CD4-positive, CD25-positive, alpha-beta regulatory T cell (primary cell): ENCODE results near the gene BACH1. TPM values are rescaled to one million over a fixed set of nuclear protein-coding genes. Genes with fewer than 3 reads are reported as not detected.

ENCODE experiments used
- ATAC-seq, 2 donors: fragments of 150-1000 bp; cut with Tn5 transposase; one replicate each; pipeline ENCODE4 v1.10.0; 2021; ENCODE audit warnings: low read depth in 2 of 2, moderate number of reproducible peaks in 2 of 2, moderate library complexity in 1 of 2
- DNase-seq, 3 donors: peaks; one replicate each; pipeline versions ENCODE4 v3.0.0 to v3.0.0-alpha.2; 2012 to 2022; ENCODE audit warnings: mixed read lengths in 1 of 3
- H3K27ac ChIP-seq: one replicate; pipeline ENCODE4 v1.7.0; 2013; ENCODE audit warnings: mild to moderate bottlenecking, low read length; ENCODE audit not compliant: insufficient read depth, poor library complexity, severe bottlenecking
- H3K27me3 ChIP-seq: one replicate; pipeline ENCODE4 v1.7.0; 2013; ENCODE audit warnings: low read length; ENCODE audit not compliant: control insufficient read depth, insufficient read depth
- H3K36me3 ChIP-seq: one replicate; pipeline ENCODE4 v1.7.0; 2013; ENCODE audit warnings: mild to moderate bottlenecking, low read length, moderate library complexity; ENCODE audit not compliant: control insufficient read depth, insufficient read depth
- H3K4me1 ChIP-seq: 2 replicates; pipeline ENCODE4 v1.7.0; 2013; ENCODE audit warnings: mild to moderate bottlenecking, low read length; ENCODE audit not compliant: insufficient read depth, control insufficient read depth, poor library complexity, severe bottlenecking
- H3K4me3 ChIP-seq: one replicate; pipeline ENCODE4 v1.7.0; 2013; ENCODE audit warnings: low read depth, mild to moderate bottlenecking, low read length, moderate library complexity
- H3K9me3 ChIP-seq, 2 experiments: 1 replicate in 1 of 2; 2 replicates in 1 of 2; pipeline ENCODE4 v1.7.0; 2013; ENCODE audit warnings: low read length in 2 of 2, mild to moderate bottlenecking in 1 of 2, moderate library complexity in 1 of 2; ENCODE audit not compliant: control insufficient read depth in 2 of 2
- H3K27ac Mint-ChIP-seq, 3 donors: one replicate each; pipeline ENCODE4 v1.8.0; 2020 to 2022; ENCODE audit warnings: mild to moderate bottlenecking in 3 of 3, mixed read lengths in 3 of 3, moderate library complexity in 2 of 3
- H3K27me3 Mint-ChIP-seq: one replicate; pipeline ENCODE4 v1.8.0; 2022; ENCODE audit warnings: mild to moderate bottlenecking, mixed read lengths
- H3K36me3 Mint-ChIP-seq: one replicate; pipeline ENCODE4 v1.8.0; 2020; ENCODE audit warnings: mixed read lengths
- H3K4me1 Mint-ChIP-seq, 4 donors: one replicate each; pipeline ENCODE4 v1.8.0; 2020 to 2022; ENCODE audit warnings: mixed read lengths in 4 of 4, mild to moderate bottlenecking in 1 of 4
- H3K4me3 Mint-ChIP-seq, 4 donors: one replicate each; pipeline ENCODE4 v1.8.0; 2020 to 2022; ENCODE audit warnings: mild to moderate bottlenecking in 4 of 4, mixed read lengths in 4 of 4, moderate library complexity in 3 of 4
- H3K9me3 Mint-ChIP-seq, 7 donors: one replicate each; pipeline ENCODE4 v1.8.0; 2020 to 2022; ENCODE audit warnings: mixed read lengths in 7 of 7, mild to moderate bottlenecking in 3 of 7, moderate library complexity in 2 of 7
- polyA plus RNA-seq, 4 donors: library from polyadenylated mRNA; unstranded; fragments of 300-500 nt; fragmentation: Illumina TruSeq; gene quantifications; one replicate each; pipeline ENCODE4 v1.2.3, GENCODE V29; 2021
- total RNA-seq: library from RNA; stranded (reverse); gene quantifications from one replicate; pipeline ENCODE4 v1.2.3, GENCODE V29; 2022

The BACH1 gene
- total and polyA plus RNA-seq, 5 donors from 2014 or later: 30.2 to 108 (median 42.5) TPM

GRCh38 chr21:29301691-29302090, 3.0 kb downstream of the BACH1 start:
- H3K36me3 Mint-ChIP-seq: peaks cover 9% of the 10 kb centered on the region
- peaks cover 29 to 78% (median 62%) of the 10 kb centered on the region in 4 donors for H3K4me1 Mint-ChIP-seq
- H3K27ac Mint-ChIP-seq: peak overlapping the region in 2 of 3 donors; percentile 22 to 48

GRCh38 chr21:29302359-29302875, 3.7 kb downstream of the BACH1 start:
- Histone ChIP-seq H3K4me3 (peak overlapping the region; percentile 51), H3K36me3 (peaks cover 3% of the 10 kb centered on the region), H3K27me3 (no peaks in the 10 kb centered on the region), H3K27ac (no peak overlapping the region), H3K4me1 (peaks cover 59% of the 10 kb centered on the region), H3K9me3 (no peaks in the 10 kb centered on the region)
- Mint-ChIP-seq H3K36me3 (peaks cover 9% of the 10 kb centered on the region), H3K4me3 (peak overlapping the region in 3 of 4 donors; percentile 10 to 28 (median 15)), H3K9me3 (peaks cover 0 to 3% (median 1%) of the 10 kb centered on the region in 7 donors), H3K4me1 (peaks cover 34 to 79% (median 65%) of the 10 kb centered on the region in 4 donors), H3K27me3 (no peaks in the 10 kb centered on the region), H3K27ac (peak overlapping the region in 1 of 3 donors; percentile 22)
- peak in 1 of 3 donors; percentile 24 for DNase-seq
- no peak for ATAC-seq

More at GRCh38 chr21:29301691-29302090, 3.0 kb downstream of the BACH1 start:
- H3K36me3 ChIP-seq: peaks cover 3% of the 10 kb centered on the region
- H3K27ac ChIP-seq: peak overlapping the region; percentile 87
- Mint-ChIP-seq H3K9me3 (peaks cover 0 to 8% (median 1%) of the 10 kb centered on the region in 7 donors), H3K4me3 (peak overlapping the region; percentile 24 to 56 (median 36)), H3K27me3 (no peaks in the 10 kb centered on the region)
- peaks cover 53% of the 10 kb centered on the region for H3K4me1 ChIP-seq
- peak overlapping the region; percentile 99 for H3K4me3 ChIP-seq
- no peak for DNase-seq
- H3K9me3 ChIP-seq: no peaks in the 10 kb centered on the region
- H3K27me3 ChIP-seq: no peaks in the 10 kb centered on the region
- ATAC-seq: no peak

GRCh38 chr21:29303288-29303687, 4.6 kb downstream of the BACH1 start:
- no peak overlapping the region for H3K4me3 ChIP-seq
- Mint-ChIP-seq H3K4me3 (peak overlapping the region in 2 of 4 donors; percentile 19 to 28), H3K9me3 (peaks cover 0 to 3% (median 0%) of the 10 kb centered on the region in 7 donors), H3K36me3 (peaks cover 9% of the 10 kb centered on the region), H3K27me3 (no peaks in the 10 kb centered on the region), H3K4me1 (peaks cover 41 to 79% (median 69%) of the 10 kb centered on the region in 4 donors), H3K27ac (peak overlapping the region in 1 of 3 donors; percentile 2)
- H3K9me3 ChIP-seq: no peaks in the 10 kb centered on the region
- H3K27me3 ChIP-seq: no peaks in the 10 kb centered on the region
- no peak for ATAC-seq
- no peak for DNase-seq
- H3K27ac ChIP-seq: no peak overlapping the region
- H3K36me3 ChIP-seq: peaks cover 3% of the 10 kb centered on the region
- H3K4me1 ChIP-seq: peaks cover 53% of the 10 kb centered on the region

- Mint-ChIP-seq H3K4me3 (no peak overlapping the region), H3K9me3 (peaks cover 0 to 3% (median 0%) of the 10 kb centered on the region in 7 donors), H3K4me1 (peaks cover 41 to 88% (median 77%) of the 10 kb centered on the region in 4 donors), H3K27me3 (no peaks in the 10 kb centered on the region), H3K27ac (no peak overlapping the region), H3K36me3 (peaks cover 12% of the 10 kb centered on the region)
- peaks cover 48% of the 10 kb centered on the region for H3K4me1 ChIP-seq
- DNase-seq (no peak), ATAC-seq (no peak)
- H3K4me3 ChIP-seq: no peak overlapping the region
- H3K27ac ChIP-seq: no peak overlapping the region
- H3K27me3 ChIP-seq: no peaks in the 10 kb centered on the region
- H3K9me3 ChIP-seq: no peaks in the 10 kb centered on the region
- peaks cover 3% of the 10 kb centered on the region for H3K36me3 ChIP-seq
These were observed 5.9 kb downstream of the BACH1 start for GRCh38 chr21:29304597-29304996.

GRCh38 chr21:29305068-29305467, 6.3 kb downstream of the BACH1 start:
- Histone ChIP-seq H3K36me3 (peaks cover 3% of the 10 kb centered on the region), H3K4me3 (no peak overlapping the region), H3K4me1 (peaks cover 43% of the 10 kb centered on the region), H3K27me3 (no peaks in the 10 kb centered on the region), H3K27ac (no peak overlapping the region), H3K9me3 (no peaks in the 10 kb centered on the region)
- Mint-ChIP-seq H3K27ac (peak overlapping the region in 1 of 3 donors; percentile 30), H3K27me3 (no peaks in the 10 kb centered on the region), H3K4me3 (no peak overlapping the region), H3K4me1 (peaks cover 40 to 84% (median 73%) of the 10 kb centered on the region in 4 donors), H3K36me3 (peaks cover 12% of the 10 kb centered on the region), H3K9me3 (peaks cover 0 to 3% (median 0%) of the 10 kb centered on the region in 7 donors)
- ATAC-seq (no peak), DNase-seq (no peak)

- peak overlapping the region in 1 of 4 donors; percentile 15 for H3K4me3 Mint-ChIP-seq
- peak overlapping the region in 2 of 3 donors; percentile 20 to 30 for H3K27ac Mint-ChIP-seq
These were observed 6.8 kb downstream of the BACH1 start for GRCh38 chr21:29305561-29305960.

GRCh38 chr21:29306920-29307319, 8.2 kb downstream of the BACH1 start:
- H3K9me3 Mint-ChIP-seq: peaks cover 0 to 3% (median 0%) of the 10 kb centered on the region in 7 donors
- ATAC-seq: no peak

More at GRCh38 chr21:29305561-29305960, 6.8 kb downstream of the BACH1 start:
- DNase-seq (no peak), ATAC-seq (no peak)
- Mint-ChIP-seq H3K27me3 (no peaks in the 10 kb centered on the region), H3K4me1 (peaks cover 41 to 83% (median 72%) of the 10 kb centered on the region in 4 donors), H3K36me3 (peaks cover 16% of the 10 kb centered on the region), H3K9me3 (peaks cover 0 to 3% (median 0%) of the 10 kb centered on the region in 7 donors)
- peaks cover 4% of the 10 kb centered on the region for H3K36me3 ChIP-seq
- H3K4me1 ChIP-seq: peaks cover 38% of the 10 kb centered on the region
- H3K27ac ChIP-seq: no peak overlapping the region
- H3K27me3 ChIP-seq: no peaks in the 10 kb centered on the region
- no peak overlapping the region for H3K4me3 ChIP-seq
- H3K9me3 ChIP-seq: no peaks in the 10 kb centered on the region

More at GRCh38 chr21:29306920-29307319, 8.2 kb downstream of the BACH1 start:
- Histone ChIP-seq H3K4me3 (no peak overlapping the region), H3K27ac (no peak overlapping the region), H3K36me3 (peaks cover 5% of the 10 kb centered on the region), H3K4me1 (peaks cover 25% of the 10 kb centered on the region), H3K9me3 (no peaks in the 10 kb centered on the region), H3K27me3 (no peaks in the 10 kb centered on the region)
- Mint-ChIP-seq H3K36me3 (peaks cover 18% of the 10 kb centered on the region), H3K27ac (peak overlapping the region in 1 of 3 donors; percentile 37), H3K4me3 (no peak overlapping the region), H3K27me3 (no peaks in the 10 kb centered on the region), H3K4me1 (peaks cover 44 to 79% (median 67%) of the 10 kb centered on the region in 4 donors)
- no peak for DNase-seq
